RWPE2 (cell line): ENCODE data around the gene MT3.

Source experiments
- ATAC-seq: fragments of 200-7000 bp; cut with Tn5 transposase; 3 replicates; pipeline ENCODE4 v1.9.1; 2021; ENCODE audit warnings: low read depth
- DNase-seq: peaks from one replicate; pipeline ENCODE4 v3.0.0-alpha.2; 2020; ENCODE audit warnings: low spot score
- H3K27ac ChIP-seq: fragments of 450-650 bp; 2 replicates; pipeline ENCODE4 v1.5.1; 2017; ENCODE audit warnings: mild to moderate bottlenecking; ENCODE audit not compliant: poor library complexity, severe bottlenecking
- H3K27me3 ChIP-seq: fragments of 250-450 bp; sonication (Bioruptor Pico); 2 replicates; pipeline ENCODE4 v1.5.1; 2021; ENCODE audit warnings: mild to moderate bottlenecking, moderate library complexity; ENCODE audit not compliant: insufficient read depth, poor library complexity, severe bottlenecking
- H3K36me3 ChIP-seq: fragments of 250-450 bp; sonication (Bioruptor Pico); 2 replicates; pipeline ENCODE4 v1.5.1; 2020; ENCODE audit warnings: low read depth, mild to moderate bottlenecking, moderate library complexity
- H3K4me1 ChIP-seq: fragments of 250-450 bp; sonication (Bioruptor Pico); 2 replicates; pipeline ENCODE4 v1.5.1; 2021; ENCODE audit warnings: mild to moderate bottlenecking, moderate library complexity; ENCODE audit not compliant: insufficient read depth, poor library complexity, severe bottlenecking
- H3K4me3 ChIP-seq: fragments of 250-450 bp; sonication (Bioruptor Pico); 2 replicates; pipeline ENCODE4 v1.5.1; 2021; ENCODE audit warnings: mild to moderate bottlenecking, moderate library complexity; ENCODE audit not compliant: severe bottlenecking
- H3K9me3 ChIP-seq: fragments of 250-450 bp; sonication (Bioruptor Pico); 2 replicates; pipeline ENCODE4 v1.5.1; 2021; ENCODE audit warnings: mild to moderate bottlenecking, moderate library complexity; ENCODE audit not compliant: severe bottlenecking
- CTCF ChIP-seq: fragments of 450-650 bp; IDR thresholded peaks from one replicate; pipeline ENCODE4 v1.5.1; 2017; ENCODE audit warnings: mild to moderate bottlenecking, moderate library complexity; ENCODE audit not compliant: poor library complexity, severe bottlenecking

MT3 gene

GRCh38 chr16:56608876-56609462 is 19.6 kb downstream of the MT3 start:
- H3K9me3 ChIP-seq: no peaks in the 10 kb centered on the region
- peaks cover 62% of the 10 kb centered on the region for H3K4me1 ChIP-seq
- H3K36me3 ChIP-seq: peaks cover 17% of the 10 kb centered on the region
- peak; percentile 40 for DNase-seq
- H3K27me3 ChIP-seq: no peaks in the 10 kb centered on the region
- no peak for ATAC-seq
- H3K4me3 ChIP-seq: peak overlapping the region; percentile 54
- H3K27ac ChIP-seq: peak overlapping the region; percentile 100
- no peak for TF ChIP-seq CTCF

GRCh38 chr16:56609463-56609921 is 20.2 kb downstream of the MT3 start:
- Histone ChIP-seq H3K27me3 (no peaks in the 10 kb centered on the region), H3K4me3 (peak overlapping the region; percentile 54), H3K9me3 (no peaks in the 10 kb centered on the region), H3K36me3 (peaks cover 17% of the 10 kb centered on the region), H3K4me1 (peaks cover 67% of the 10 kb centered on the region), H3K27ac (peak overlapping the region; percentile 100)
- TF ChIP-seq CTCF: no peak
- no peak for ATAC-seq
- DNase-seq: no peak

- TF ChIP-seq CTCF: peak; percentile 38
- ATAC-seq: peak; percentile 35
- peak; percentile 89 for DNase-seq
- peak overlapping the region; percentile 54 for H3K4me3 ChIP-seq
- H3K4me1 ChIP-seq: peaks cover 73% of the 10 kb centered on the region
- H3K9me3 ChIP-seq: no peaks in the 10 kb centered on the region
- peaks cover 17% of the 10 kb centered on the region for H3K36me3 ChIP-seq
- no peaks in the 10 kb centered on the region for H3K27me3 ChIP-seq
- H3K27ac ChIP-seq: peak overlapping the region; percentile 100
Observed at GRCh38 chr16:56610017-56610608, 20.8 kb downstream of the MT3 start.

GRCh38 chr16:56610609-56611111 is 21.3 kb downstream of the MT3 start:
- ATAC-seq: no peak
- H3K27ac ChIP-seq: peak overlapping the region; percentile 100
- no peaks in the 10 kb centered on the region for H3K27me3 ChIP-seq
- H3K4me1 ChIP-seq: peaks cover 76% of the 10 kb centered on the region
- no peaks in the 10 kb centered on the region for H3K9me3 ChIP-seq
- TF ChIP-seq CTCF: peak; percentile 20
- DNase-seq: peak; percentile 11
- H3K36me3 ChIP-seq: peaks cover 17% of the 10 kb centered on the region
- peak overlapping the region; percentile 54 for H3K4me3 ChIP-seq
